ENCODE data around the gene MECP2. TPM values are rescaled to one million over a fixed set of nuclear protein-coding genes. Genes with fewer than 3 reads are reported as not detected.
A peak's percentile ranks its signal among the peaks of the same experiment; 100 is the strongest.

Gene MECP2
- 107 and 114 TPM in 2 replicates for total RNA-seq (2013; cell fraction: nucleolus; rRNA removed)
- total RNA-seq (2014; rRNA removed), result 14.6 and 14.9 TPM in 2 replicates
- 14.7 and 15.2 TPM in 2 replicates for total RNA-seq (2014; rRNA removed; fragmentation: Illumina TruSeq; extraction: Trizol)
- total RNA-seq (2021), result 31.8 and 32.7 TPM in 2 replicates
- polyA plus RNA-seq (2011; ENCODE audit: low read depth), result 32.9 TPM
- 12.4 and 16.0 TPM in 2 replicates for polyA plus RNA-seq (2011; rRNA removed)
- polyA plus RNA-seq (2011; cell fraction: cytosol; rRNA removed), result 10.7 and 13.2 TPM in 2 replicates
- polyA plus RNA-seq (2011; cell fraction: nucleus; rRNA removed), result 18.8 and 24.7 TPM in 2 replicates
- polyA plus RNA-seq (2012), result 15.3 and 15.9 TPM in 2 replicates
- polyA plus RNA-seq (2014; fragmentation: Illumina TruSeq; extraction: Trizol), result 8.0 and 12.4 TPM in 2 replicates
- polyA plus RNA-seq (2014; fragmentation: Nextera tagmentation; extraction: Ambion mirVana), result 1 to 10 TPM; 1.3 to 2.0 TPM
- polyA plus RNA-seq (2014; rRNA removed), result 16.4 and 16.7 TPM in 2 replicates
- 10 to 100 TPM; 10.0 to 11.1 TPM for polyA plus RNA-seq (2016; fragmentation: Nextera tagmentation; extraction: Ambion mirVana)
- 32.4 and 34.6 TPM in 2 replicates for polyA minus RNA-seq (2011; rRNA and poly(A)+ RNA removed)
- polyA minus RNA-seq (2011; cell fraction: cytosol; rRNA and poly(A)+ RNA removed), result 7.6 and 10.0 TPM in 2 replicates
- polyA minus RNA-seq (2011; cell fraction: nucleus; rRNA and poly(A)+ RNA removed), result 23.7 and 42.0 TPM in 2 replicates
- percentile 76 among the genes with signal in this experiment for Bru-seq, nascent RNA
- BruChase-seq, experiment 1, labeled RNA remaining after a 6-hour chase, result percentile 82 among the genes with signal in this experiment
- BruChase-seq, experiment 2, labeled RNA remaining after a 2-hour chase, result percentile 83 among the genes with signal in this experiment
- long read RNA-seq, experiment 1, partial matches to known transcripts, result 1 of 5 reads
- long read RNA-seq, experiment 1, other reads (novel, unspliced or antisense), result 4 of 5 reads
- long read RNA-seq, experiment 2, partial matches to known transcripts, result 2 of 13 reads
- long read RNA-seq, experiment 2, other reads (novel, unspliced or antisense), result 10 of 13 reads

DNA sequence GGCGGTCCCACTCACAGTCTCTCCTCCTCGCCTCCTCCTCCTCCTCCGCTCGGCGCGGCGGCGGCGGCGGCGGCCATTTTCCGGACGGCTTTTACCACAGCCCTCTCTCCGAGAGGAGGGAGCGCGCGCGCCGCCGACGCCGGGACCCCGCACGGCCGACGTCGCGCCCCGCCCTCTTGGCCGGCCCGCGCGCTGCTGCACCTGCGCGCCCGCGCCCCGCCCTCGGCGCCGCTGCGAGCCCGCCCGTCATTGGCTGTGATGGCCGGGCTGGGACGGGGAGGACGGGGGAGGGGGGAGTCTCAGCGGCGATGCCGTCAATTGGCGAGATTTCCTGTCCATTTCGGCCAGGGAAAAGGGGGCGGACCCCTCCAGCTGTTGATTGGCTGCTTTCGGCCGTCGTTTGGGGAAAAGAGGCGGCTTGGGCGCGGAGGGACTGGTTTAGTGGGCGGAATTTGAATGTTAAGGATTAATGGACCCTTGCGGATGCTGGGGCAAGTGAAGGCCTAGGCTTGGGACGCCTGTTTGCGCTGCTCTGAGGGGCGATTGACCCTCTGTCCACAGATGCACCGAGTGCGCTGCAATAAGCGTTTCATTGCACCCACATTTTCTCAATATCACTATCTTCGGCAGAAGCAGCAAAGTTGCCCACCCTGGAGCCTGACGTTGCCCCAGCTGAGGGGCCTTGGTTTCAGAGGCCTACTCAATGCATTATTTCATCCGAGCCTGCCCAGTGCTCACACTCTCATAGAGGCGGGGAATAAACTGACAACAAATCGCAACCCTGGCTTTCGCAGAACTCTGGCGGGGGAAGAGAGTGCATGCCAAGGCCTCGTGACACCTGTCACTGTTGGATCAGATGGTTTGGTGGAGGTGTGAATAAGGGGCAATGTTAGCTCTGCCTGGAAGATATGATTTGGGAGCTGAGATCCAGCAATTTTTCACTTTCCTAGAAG, at the start of gene MECP2:
MECP2 (minus strand) TSS at position 129 of the 953 bp plus-strand sequence.
- POLR2A ChIA-PET, result interaction anchor here (1.2 kb wide), 1 partner anchor 331 kb away, joined by 3 read pairs; the partner anchor contains the start of gene ATP6AP1
- in situ Hi-C loops (cut with MboI) (no loop called here), intact Hi-C loops (cut with micrococcal nuclease; ENCODE audit: unreplicated experiment) (loop anchor here (5.0 kb wide), 1 partner anchor 126 kb away; the partner anchor contains the start of genes HCFC1 and TMEM187)
- Histone ChIP-seq H3K4me2 (ENCODE audit: control insufficient read depth, insufficient read depth) (peak within 1 kb of the TSS; percentile 81), H3K79me2 (ENCODE audit: control insufficient read depth, insufficient read depth, low read length) (peaks cover 37% of the 10 kb centered on the region), H3K4me3 (peak within 1 kb of the TSS; percentile 73), H3K27me3 (replicated peaks in 1 of 2; ENCODE audit: control insufficient read depth in 2 of 2, insufficient read depth in 2 of 2, low read length in 1 of 2) (no peaks in the 10 kb centered on the region), H3K4me1 (ENCODE audit: control insufficient read depth, insufficient read depth, low read length) (no peaks in the 10 kb centered on the region; the same call in 1 of the 2 replicates), H4K20me1 (ENCODE audit: control insufficient read depth, insufficient read depth) (no peaks in the 10 kb centered on the region; the same call in 1 of the 2 replicates), H2AFZ (ENCODE audit: control insufficient read depth, low read depth, low read length) (peak within 1 kb of the TSS; percentile 63), H3K27ac (ENCODE audit: control insufficient read depth, insufficient read depth) (peak within 1 kb of the TSS; percentile 68), H3K36me3 (ENCODE audit: control insufficient read depth in 2 of 2, insufficient read depth in 2 of 2, low read length in 1 of 2) (no peaks in the 10 kb centered on the region), H3K9ac (ENCODE audit: control insufficient read depth, insufficient read depth, low read length) (peak within 1 kb of the TSS; percentile 79), H3K9me3 (replicated peaks; ENCODE audit: control insufficient read depth, insufficient read depth, low read length) (no peaks in the 10 kb centered on the region)
- SMC1A ChIA-PET (ENCODE audit: uncharacterized antibody, unreplicated experiment), result interaction anchor here (0.6 kb wide), 2 partner anchors 218 to 876 kb away, joined by 3 read pairs; no protein-coding TSS in a partner anchor
- FAIRE-seq, result no peak
- peak; percentile 56 for DNase-seq (ENCODE audit: low read depth, low spot score)
- WGBS (ENCODE audit: insufficient coverage, insufficient replicate concordance, low lambda C conversion rate, missing lambda C conversion rate), result 38% methylated on average over 49 of the region's 75 CpGs
- peak; percentile 88 for ATAC-seq
- CTCF ChIA-PET, result interaction anchor here (0.6 kb wide), 1 partner anchor 10 kb away, joined by 3 read pairs; no protein-coding TSS in a partner anchor
- BruUV-seq (replicated peaks), result no TSS peak
- RAD21 ChIA-PET (ENCODE audit: unreplicated experiment), result interaction anchor here (1.5 kb wide), 1 partner anchor 79 kb away, joined by 3 read pairs; no protein-coding TSS in a partner anchor
- TF ChIP-seq YY1 (IDR thresholded peaks at IDR 0.05; ENCODE audit: low read depth, low read length), result peak; percentile 90
- TF ChIP-seq, protein P1, sequence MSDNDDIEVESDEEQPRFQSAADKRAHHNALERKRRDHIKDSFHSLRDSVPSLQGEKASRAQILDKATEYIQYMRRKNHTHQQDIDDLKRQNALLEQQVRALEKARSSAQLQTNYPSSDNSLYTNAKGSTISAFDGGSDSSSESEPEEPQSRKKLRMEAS (IDR thresholded peaks at IDR 0.05; ENCODE audit: low read depth, low read length), result no peak
- peak in 1 of 2 experiments; percentile 27; a peak in 1 of 4 replicates for TF ChIP-seq BHLHE40 (IDR thresholded peaks at IDR 0.05; ENCODE audit: borderline replicate concordance in 1 of 2, low read depth in 2 of 2, low read length in 1 of 2)
- TF ChIP-seq, protein P2, sequence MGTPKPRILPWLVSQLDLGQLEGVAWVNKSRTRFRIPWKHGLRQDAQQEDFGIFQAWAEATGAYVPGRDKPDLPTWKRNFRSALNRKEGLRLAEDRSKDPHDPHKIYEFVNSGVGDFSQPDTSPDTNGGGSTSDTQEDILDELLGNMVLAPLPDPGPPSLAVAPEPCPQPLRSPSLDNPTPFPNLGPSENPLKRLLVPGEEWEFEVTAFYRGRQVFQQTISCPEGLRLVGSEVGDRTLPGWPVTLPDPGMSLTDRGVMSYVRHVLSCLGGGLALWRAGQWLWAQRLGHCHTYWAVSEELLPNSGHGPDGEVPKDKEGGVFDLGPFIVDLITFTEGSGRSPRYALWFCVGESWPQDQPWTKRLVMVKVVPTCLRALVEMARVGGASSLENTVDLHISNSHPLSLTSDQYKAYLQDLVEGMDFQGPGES (IDR thresholded peaks at IDR 0.05), result peak; percentile 42; the same call in 1 of the 2 replicates
- 0 out of 2 replicates have a peak, but pooled peaks have one; percentile 14 for TF ChIP-seq CREM (IDR thresholded peaks at IDR 0.05; ENCODE audit: low read depth)
- TF ChIP-seq, protein P3, sequence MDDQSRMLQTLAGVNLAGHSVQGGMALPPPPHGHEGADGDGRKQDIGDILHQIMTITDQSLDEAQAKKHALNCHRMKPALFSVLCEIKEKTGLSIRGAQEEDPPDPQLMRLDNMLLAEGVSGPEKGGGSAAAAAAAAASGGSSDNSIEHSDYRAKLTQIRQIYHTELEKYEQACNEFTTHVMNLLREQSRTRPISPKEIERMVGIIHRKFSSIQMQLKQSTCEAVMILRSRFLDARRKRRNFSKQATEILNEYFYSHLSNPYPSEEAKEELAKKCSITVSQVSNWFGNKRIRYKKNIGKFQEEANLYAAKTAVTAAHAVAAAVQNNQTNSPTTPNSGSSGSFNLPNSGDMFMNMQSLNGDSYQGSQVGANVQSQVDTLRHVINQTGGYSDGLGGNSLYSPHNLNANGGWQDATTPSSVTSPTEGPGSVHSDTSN (IDR thresholded peaks at IDR 0.05; ENCODE audit: insufficient replicate concordance, low read depth, low read length), result peak; percentile 90
- TF ChIP-seq, protein P4, sequence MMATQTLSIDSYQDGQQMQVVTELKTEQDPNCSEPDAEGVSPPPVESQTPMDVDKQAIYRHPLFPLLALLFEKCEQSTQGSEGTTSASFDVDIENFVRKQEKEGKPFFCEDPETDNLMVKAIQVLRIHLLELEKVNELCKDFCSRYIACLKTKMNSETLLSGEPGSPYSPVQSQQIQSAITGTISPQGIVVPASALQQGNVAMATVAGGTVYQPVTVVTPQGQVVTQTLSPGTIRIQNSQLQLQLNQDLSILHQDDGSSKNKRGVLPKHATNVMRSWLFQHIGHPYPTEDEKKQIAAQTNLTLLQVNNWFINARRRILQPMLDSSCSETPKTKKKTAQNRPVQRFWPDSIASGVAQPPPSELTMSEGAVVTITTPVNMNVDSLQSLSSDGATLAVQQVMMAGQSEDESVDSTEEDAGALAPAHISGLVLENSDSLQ (IDR thresholded peaks at IDR 0.05), result peak; percentile 97
- TF ChIP-seq GATAD2B (conservative IDR thresholded peaks at IDR 0.05; ENCODE audit: low read depth), result no peak
- TF ChIP-seq ZNF217 (IDR thresholded peaks at IDR 0.05), result no peak
- TF ChIP-seq NRF1 (conservative IDR thresholded peaks at IDR 0.05; ENCODE audit: low read depth, low read length), result 0 out of 2 replicates have a peak, but pooled peaks have one; percentile 20
- TF ChIP-seq NFYB (IDR thresholded peaks at IDR 0.05; ENCODE audit: insufficient read depth, low read depth, low read length), result peak; percentile 90
- TF ChIP-seq ZNF622 (IDR thresholded peaks at IDR 0.05), result no peak

Measured in GM12878 (cell line).